ENCODE data around the gene TAS2R31. TPM values are rescaled to one million over a fixed set of nuclear protein-coding genes. Genes with fewer than 3 reads are reported as not detected.
"Not testable (repeated sequence)": the region's sequence is repeated elsewhere in the genome, so short reads cannot be mapped to it uniquely, and the experiment has no call there.

TAS2R31 gene, protein sequence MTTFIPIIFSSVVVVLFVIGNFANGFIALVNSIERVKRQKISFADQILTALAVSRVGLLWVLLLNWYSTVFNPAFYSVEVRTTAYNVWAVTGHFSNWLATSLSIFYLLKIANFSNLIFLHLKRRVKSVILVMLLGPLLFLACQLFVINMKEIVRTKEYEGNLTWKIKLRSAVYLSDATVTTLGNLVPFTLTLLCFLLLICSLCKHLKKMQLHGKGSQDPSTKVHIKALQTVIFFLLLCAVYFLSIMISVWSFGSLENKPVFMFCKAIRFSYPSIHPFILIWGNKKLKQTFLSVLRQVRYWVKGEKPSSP
- total RNA-seq = 1 to 10 TPM; 2.9 TPM

DNA sequence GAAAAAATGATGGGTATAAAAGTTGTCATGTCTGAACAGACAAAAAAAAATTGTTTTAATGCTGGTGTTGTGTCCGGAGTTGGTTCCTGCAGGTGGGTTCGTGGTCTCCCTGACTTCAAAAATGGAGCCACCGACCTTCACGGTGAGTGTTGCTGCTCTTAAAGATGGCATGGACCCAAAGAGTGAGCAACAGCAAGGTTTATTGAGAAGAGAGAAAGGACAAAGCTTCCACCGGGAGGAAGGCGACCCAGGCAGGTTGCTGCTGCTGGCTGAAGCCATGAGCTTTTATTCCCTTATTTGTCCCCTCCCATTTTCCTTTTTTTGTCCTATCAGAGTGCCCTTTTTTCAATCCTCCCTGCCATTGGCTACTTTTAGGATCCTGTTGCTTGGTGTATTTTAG is at the start of gene TAS2R31:
Gene TAS2R31 (minus strand): TSS at position 101 of the 400 bp plus-strand sequence. CDS start 72 bp downstream, at position 29.
- H3K36me3 Mint-ChIP-seq = peaks cover 32% of the 10 kb centered on the region
- no peak within 1 kb of the TSS for H3K27ac Mint-ChIP-seq
- no peaks in the 10 kb centered on the region for H3K4me1 Mint-ChIP-seq
- no peak within 1 kb of the TSS for H3K4me3 Mint-ChIP-seq
- no peak for ATAC-seq (ENCODE audit: low read depth)
- H3K9me3 Mint-ChIP-seq = peaks cover 2% of the 10 kb centered on the region
- H3K27me3 Mint-ChIP-seq = no peaks in the 10 kb centered on the region
- DNase-seq = no peak
- POLR2A ChIA-PET = no interaction called here

DNA sequence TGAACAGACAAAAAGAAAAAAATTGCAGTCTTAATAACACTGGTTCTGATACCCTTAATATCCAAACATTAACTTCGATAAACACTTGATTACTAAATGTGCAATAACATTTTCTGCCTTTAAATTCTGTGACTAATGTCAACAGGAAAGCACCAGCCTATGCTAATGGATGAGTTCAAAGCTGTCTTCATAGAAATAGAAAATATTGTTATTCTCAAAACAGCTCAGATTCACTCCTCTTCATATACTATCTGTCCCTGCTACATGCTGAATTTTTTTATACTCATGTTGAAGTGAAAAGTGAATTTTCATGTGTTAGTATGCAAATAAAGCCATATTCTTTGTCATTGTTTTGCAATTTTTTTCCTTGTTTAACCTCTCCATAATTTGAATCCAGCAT is 47.0 kb upstream of the TAS2R31 start:
- no peak for ATAC-seq (ENCODE audit: low read depth)
- Mint-ChIP-seq H3K4me3 (no peak overlapping the region), H3K27ac (no peak overlapping the region), H3K9me3 (peaks cover 7% of the 10 kb centered on the region), H3K27me3 (no peaks in the 10 kb centered on the region), H3K36me3 (peaks cover 24% of the 10 kb centered on the region), H3K4me1 (no peaks in the 10 kb centered on the region)
- POLR2A ChIA-PET = no interaction called here
- DNase-seq = no peak

DNA sequence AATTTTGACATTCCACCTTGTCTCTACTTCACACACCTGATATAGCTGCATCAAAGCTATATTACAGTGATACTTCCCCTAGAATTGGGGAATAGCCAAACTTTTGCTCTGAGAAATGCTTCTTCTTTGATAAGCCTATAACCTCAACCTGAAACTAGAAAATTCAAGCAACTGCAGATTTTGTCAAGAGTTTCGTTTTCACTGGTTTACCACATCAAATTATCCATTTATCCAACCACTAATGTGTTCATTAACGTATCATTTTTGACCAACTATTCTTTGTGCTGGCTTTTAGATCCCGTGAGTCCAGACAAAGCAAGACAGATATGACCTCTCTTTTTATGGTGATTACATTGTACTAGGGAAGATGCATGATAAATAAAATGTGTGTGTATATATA is 44.4 kb upstream of the TAS2R31 start:
- H3K4me1 Mint-ChIP-seq = no peaks in the 10 kb centered on the region
- ATAC-seq (ENCODE audit: low read depth) (no peak), DNase-seq (no peak)
- H3K9me3 Mint-ChIP-seq = peaks cover 3% of the 10 kb centered on the region
- H3K4me3 Mint-ChIP-seq = no peak overlapping the region
- POLR2A ChIA-PET = no interaction called here
- no peak overlapping the region for H3K27ac Mint-ChIP-seq
- H3K36me3 Mint-ChIP-seq = peaks cover 27% of the 10 kb centered on the region
- no peaks in the 10 kb centered on the region for H3K27me3 Mint-ChIP-seq

DNA sequence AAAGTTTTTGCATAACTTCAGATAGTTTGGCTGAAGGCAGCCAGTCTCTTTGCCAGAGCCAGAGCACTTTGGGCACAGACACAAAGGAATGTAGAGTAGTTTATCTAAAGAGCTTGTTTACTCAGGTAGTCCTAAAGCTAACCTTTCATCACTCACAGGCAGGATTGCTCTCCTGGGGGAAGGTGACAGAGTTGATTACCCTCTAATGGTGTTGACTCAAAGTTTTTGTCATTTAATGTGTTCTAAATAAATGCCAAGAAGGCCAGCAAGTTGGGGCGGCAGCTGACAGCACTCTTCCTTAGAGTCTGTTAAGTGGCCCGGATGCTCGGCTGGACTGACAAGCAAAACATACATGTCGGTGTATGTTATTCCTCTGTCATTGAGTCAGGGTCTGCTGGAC is 40.2 kb upstream of the TAS2R31 start:
- no peaks in the 10 kb centered on the region for H3K27me3 Mint-ChIP-seq
- peaks cover 3% of the 10 kb centered on the region for H3K9me3 Mint-ChIP-seq
- ATAC-seq (ENCODE audit: low read depth) (no peak), DNase-seq (no peak)
- no peak overlapping the region for H3K27ac Mint-ChIP-seq
- POLR2A ChIA-PET = interaction anchor here (1.2 kb wide), 1 partner anchor 52 kb away, joined by 3 read pairs; no protein-coding TSS in a partner anchor
- peaks cover 16% of the 10 kb centered on the region for H3K36me3 Mint-ChIP-seq
- H3K4me3 Mint-ChIP-seq = no peak overlapping the region
- no peaks in the 10 kb centered on the region for H3K4me1 Mint-ChIP-seq

DNA sequence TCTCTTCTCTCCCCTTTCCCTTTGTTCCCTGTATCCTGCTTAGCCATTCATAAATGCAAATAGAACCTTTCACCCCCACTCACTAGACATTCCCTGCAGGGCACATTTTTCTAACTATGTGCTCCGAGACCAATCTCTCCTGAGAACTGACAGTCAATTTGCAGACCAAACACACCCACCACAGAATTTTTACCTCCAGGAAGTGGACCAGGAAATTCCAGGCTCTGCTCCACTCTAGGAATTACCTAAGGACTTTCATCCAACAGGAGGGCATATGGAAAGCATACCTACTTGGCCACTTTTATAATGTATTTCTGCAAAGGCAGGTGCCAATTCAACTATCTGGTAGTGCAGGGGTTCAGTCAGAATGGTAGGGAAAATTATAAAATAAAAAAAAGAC is 39.8 kb upstream of the TAS2R31 start:
- DNase-seq (no peak), ATAC-seq (ENCODE audit: low read depth) (no peak)
- POLR2A ChIA-PET = interaction anchor here (1.2 kb wide), 1 partner anchor 51 kb away, joined by 3 read pairs; no protein-coding TSS in a partner anchor
- peaks cover 3% of the 10 kb centered on the region for H3K9me3 Mint-ChIP-seq
- peaks cover 14% of the 10 kb centered on the region for H3K36me3 Mint-ChIP-seq
- no peaks in the 10 kb centered on the region for H3K27me3 Mint-ChIP-seq
- no peak overlapping the region for H3K4me3 Mint-ChIP-seq
- H3K27ac Mint-ChIP-seq = no peak overlapping the region
- no peaks in the 10 kb centered on the region for H3K4me1 Mint-ChIP-seq

DNA sequence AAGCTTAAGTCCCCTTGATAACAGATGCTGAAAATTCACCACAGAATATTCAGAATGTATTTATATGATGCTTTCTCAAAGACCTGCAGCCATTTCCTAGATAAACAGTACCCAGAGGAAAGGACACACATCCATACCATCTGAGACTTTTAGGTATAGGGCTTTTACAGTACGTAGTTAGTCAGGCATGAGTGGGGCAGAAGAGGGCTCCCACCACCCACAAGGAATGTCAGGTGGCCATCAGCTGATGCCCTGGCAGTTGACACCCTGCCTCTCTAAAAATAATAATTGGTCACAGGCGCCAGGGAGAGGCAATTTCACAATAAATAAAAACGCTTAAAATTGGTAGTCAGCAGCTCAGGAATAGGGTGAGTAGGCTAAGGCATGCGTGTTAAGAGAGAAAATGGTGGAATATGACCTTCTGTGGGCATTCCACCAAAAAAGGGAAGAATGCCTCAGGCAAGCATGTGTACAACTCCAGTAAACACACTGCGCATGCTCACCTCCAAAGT is 38.7 kb upstream of the TAS2R31 start:
- no peak for ATAC-seq (ENCODE audit: low read depth)
- Mint-ChIP-seq H3K27ac (no peak overlapping the region), H3K27me3 (no peaks in the 10 kb centered on the region), H3K36me3 (peaks cover 18% of the 10 kb centered on the region), H3K4me3 (no peak overlapping the region), H3K4me1 (no peaks in the 10 kb centered on the region), H3K9me3 (peaks cover 3% of the 10 kb centered on the region)
- POLR2A ChIA-PET = no interaction called here
- no peak for DNase-seq

DNA sequence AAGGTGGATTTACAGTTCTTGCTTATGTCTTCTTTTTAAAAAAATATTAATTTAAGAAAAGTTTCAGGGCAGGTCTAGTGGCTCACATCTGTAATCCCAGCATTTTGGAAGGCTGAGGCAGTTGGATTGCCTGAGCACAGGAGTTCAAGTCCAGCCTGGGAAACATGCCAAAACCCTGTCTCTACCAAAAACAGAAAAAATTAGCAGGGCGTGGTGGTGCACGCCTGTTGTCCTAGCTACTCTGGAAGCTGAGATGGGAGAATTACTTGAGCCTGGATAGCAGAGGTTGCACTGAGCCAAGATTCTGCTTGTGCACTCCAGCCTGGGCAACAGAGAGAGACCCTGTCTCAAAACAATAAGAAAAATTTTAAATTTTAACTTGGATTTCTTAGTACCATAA is 36.3 kb upstream of the TAS2R31 start:
- Mint-ChIP-seq H3K36me3 (peaks cover 21% of the 10 kb centered on the region), H3K4me3 (no peak overlapping the region), H3K27me3 (no peaks in the 10 kb centered on the region), H3K4me1 (no peaks in the 10 kb centered on the region), H3K27ac (no peak overlapping the region), H3K9me3 (peaks cover 3% of the 10 kb centered on the region)
- POLR2A ChIA-PET = no interaction called here
- ATAC-seq (ENCODE audit: low read depth) = no peak
- no peak for DNase-seq

DNA sequence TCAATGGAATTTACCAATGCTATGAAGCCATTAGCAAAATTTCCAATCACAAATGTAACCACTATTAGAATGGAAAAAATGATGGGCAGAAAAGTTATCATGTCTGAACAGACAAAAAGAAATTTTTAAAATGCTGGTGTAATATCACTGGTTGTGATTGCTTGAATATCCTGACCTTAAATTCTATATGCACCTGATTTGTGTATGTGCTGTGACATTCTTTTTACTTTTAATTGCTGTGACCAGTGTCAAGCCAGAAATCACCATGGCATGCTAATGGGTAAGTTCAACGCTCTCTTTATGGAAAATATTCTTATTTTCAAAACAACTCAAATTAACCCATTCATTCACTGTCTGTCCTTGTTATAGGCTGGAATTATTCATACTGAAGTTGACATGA is 31.0 kb upstream of the TAS2R31 start, which contains the start of gene TAS2R46:
Gene TAS2R46 (minus strand): TSS at position 101 of the 400 bp plus-strand sequence. CDS start 0 bp downstream, at position 101.
- H3K27ac Mint-ChIP-seq; POLR2A ChIA-PET; H3K4me1 Mint-ChIP-seq; H3K4me3 Mint-ChIP-seq; DNase-seq; H3K9me3 Mint-ChIP-seq; ATAC-seq (ENCODE audit: low read depth); H3K27me3 Mint-ChIP-seq: not testable (repeated sequence)
- peaks cover 18% of the 10 kb centered on the region for H3K36me3 Mint-ChIP-seq

DNA sequence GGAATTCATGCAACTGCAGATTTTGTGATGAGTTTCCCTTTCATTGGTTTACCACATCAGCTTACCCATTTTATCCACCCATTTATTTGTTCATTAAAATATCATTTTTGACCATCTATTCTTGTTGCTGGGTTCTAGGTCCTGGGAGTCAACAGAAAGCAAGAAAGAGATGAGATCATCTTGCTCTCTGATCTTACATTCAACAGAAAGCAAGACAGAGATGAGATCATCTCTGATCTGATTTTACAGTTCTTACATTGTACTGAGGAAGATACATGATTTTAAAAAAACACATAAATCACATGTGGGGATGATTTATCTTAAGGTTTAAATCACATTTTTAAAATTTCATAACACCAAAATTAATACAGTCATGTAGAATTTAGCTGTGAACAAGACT is 28.6 kb upstream of the TAS2R31 start:
- H3K27me3 Mint-ChIP-seq = no peaks in the 10 kb centered on the region
- no peak overlapping the region for H3K4me3 Mint-ChIP-seq
- no peaks in the 10 kb centered on the region for H3K4me1 Mint-ChIP-seq
- H3K27ac Mint-ChIP-seq = no peak overlapping the region
- DNase-seq (no peak), ATAC-seq (ENCODE audit: low read depth) (no peak)
- POLR2A ChIA-PET = no interaction called here
- H3K9me3 Mint-ChIP-seq = peaks cover 2% of the 10 kb centered on the region
- H3K36me3 Mint-ChIP-seq = peaks cover 24% of the 10 kb centered on the region

DNA sequence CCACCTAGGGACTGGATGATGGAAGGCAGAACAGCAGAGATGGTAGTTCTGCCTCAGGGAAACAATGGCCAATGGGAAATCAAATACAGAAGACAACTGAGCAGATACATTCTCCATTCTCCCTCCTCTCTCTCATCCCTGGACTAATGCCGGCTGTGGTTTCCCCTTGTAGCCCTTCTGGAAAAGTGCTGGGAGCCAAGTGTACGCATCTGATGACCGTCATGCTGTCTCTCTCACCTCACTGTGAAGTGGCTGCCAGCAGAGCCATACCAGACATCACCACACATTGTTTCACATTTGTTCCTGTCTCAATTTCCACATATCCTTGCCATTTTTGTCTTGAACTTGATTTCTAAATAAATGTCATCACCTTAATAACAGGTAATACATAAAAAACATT is 27.8 kb upstream of the TAS2R31 start:
- H3K4me1 Mint-ChIP-seq = no peaks in the 10 kb centered on the region
- POLR2A ChIA-PET = no interaction called here

DNA sequence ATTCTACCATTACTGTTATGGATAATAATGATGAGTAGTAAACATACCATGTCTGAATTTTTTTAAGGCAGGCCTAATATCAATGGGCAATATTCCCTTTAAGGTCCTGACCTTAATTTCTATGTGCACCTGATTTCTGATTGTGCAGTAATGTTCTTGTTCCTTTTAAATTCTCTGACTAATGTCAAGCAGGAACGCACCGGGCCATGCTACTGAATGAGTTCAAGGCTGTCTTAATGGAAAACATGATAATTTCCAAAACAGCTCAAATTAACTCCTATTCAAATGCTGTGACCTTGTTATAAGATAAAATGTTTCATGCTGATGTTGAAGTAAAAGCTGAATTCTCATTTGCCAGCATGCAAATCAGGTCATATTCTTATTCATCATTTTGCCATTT is 24.1 kb upstream of the TAS2R31 start:
- no peak overlapping the region for H3K4me3 Mint-ChIP-seq
- H3K27me3 Mint-ChIP-seq = no peaks in the 10 kb centered on the region
- no peak for ATAC-seq (ENCODE audit: low read depth)
- H3K9me3 Mint-ChIP-seq = peaks cover 6% of the 10 kb centered on the region
- H3K27ac Mint-ChIP-seq = no peak overlapping the region
- DNase-seq = no peak
- H3K4me1 Mint-ChIP-seq = no peaks in the 10 kb centered on the region
- POLR2A ChIA-PET = no interaction called here
- H3K36me3 Mint-ChIP-seq = peaks cover 29% of the 10 kb centered on the region

More for the DNA sequence above, 27.8 kb upstream of the TAS2R31 start:
- peaks cover 2% of the 10 kb centered on the region for H3K9me3 Mint-ChIP-seq
- peaks cover 18% of the 10 kb centered on the region for H3K36me3 Mint-ChIP-seq
- no peak for DNase-seq
- ATAC-seq (ENCODE audit: low read depth) = no peak
- no peak overlapping the region for H3K27ac Mint-ChIP-seq
- no peaks in the 10 kb centered on the region for H3K27me3 Mint-ChIP-seq
- no peak overlapping the region for H3K4me3 Mint-ChIP-seq

DNA sequence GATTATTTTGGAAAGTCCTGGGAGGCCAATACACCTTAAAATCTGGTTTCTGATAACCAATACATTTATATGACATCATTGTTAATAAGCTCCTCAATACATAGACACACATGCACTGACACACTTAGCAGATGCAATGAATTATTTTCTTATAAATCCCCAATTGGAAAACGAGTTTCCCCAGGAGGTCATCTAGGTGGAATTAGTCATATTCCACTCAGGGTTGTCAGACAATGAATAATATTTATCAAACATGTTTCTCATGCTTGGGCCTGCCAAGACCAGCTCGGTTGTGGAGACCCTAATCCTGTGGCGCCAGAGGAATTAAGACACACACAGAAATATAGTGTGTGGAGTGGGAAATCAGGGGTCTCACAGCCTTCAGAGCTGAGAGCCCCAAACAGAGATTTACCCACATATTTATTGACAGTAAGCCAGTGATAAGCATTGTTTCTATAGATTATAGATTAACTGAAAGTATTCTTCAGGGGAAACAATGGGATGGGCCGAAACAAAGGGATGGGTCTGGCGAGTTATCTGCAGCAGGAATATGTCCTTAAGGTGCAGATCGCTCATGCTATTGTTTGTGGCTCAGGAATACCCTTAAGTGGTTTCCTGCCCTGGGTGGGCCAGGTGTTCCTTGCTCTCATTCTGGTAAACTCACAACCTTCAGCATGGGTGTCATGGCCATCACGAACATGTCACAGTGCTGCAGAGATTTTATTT is 18.8 kb upstream of the TAS2R31 start:
- H3K4me1 Mint-ChIP-seq; POLR2A ChIA-PET; H3K9me3 Mint-ChIP-seq; H3K4me3 Mint-ChIP-seq; H3K27me3 Mint-ChIP-seq; ATAC-seq (ENCODE audit: low read depth); DNase-seq; H3K27ac Mint-ChIP-seq: not testable (repeated sequence)
- peaks cover 42% of the 10 kb centered on the region for H3K36me3 Mint-ChIP-seq

DNA sequence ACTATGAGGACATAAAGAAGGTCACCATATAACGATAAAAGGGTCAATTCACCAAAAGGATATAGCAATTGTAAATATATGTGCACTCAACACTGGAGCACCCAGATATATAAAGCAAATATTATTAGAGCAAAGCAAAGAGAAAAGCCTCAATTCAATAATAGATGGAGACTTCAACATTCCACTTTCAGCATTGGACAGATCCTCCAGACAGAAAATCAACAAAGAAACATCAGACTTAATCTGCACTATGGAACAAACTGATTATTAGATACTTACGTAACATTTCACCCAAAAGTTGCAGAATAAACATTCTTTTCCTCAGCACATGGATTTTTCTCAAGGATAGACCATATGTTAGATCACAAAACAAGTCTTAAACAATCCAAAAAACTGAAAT is 10.2 kb upstream of the TAS2R31 start:
- H3K27ac Mint-ChIP-seq; ATAC-seq (ENCODE audit: low read depth); H3K27me3 Mint-ChIP-seq; POLR2A ChIA-PET; DNase-seq; H3K4me1 Mint-ChIP-seq; H3K9me3 Mint-ChIP-seq; H3K4me3 Mint-ChIP-seq: not testable (repeated sequence)
- peaks cover 54% of the 10 kb centered on the region for H3K36me3 Mint-ChIP-seq

DNA sequence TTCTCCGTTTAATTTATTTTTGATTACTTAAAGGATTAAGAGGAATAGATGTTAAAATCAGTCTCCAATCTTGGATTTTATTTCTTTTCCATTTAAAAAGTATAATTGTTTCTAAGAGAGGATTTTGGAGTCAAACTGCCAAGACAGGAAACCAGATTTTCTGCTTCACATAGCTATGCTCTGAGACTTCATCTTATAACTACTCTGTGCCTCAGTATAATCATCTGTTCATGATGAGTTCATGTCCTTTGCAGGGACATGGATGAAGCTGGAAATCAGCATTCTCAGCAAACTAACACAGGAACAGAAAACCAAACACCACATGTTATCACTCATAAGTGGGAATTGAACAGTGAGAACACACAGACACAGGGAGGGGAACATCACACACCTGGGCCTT is 9.0 kb upstream of the TAS2R31 start:
- DNase-seq (no peak), ATAC-seq (ENCODE audit: low read depth) (no peak)
- Mint-ChIP-seq H3K27ac (no peak overlapping the region), H3K36me3 (peaks cover 54% of the 10 kb centered on the region), H3K4me1 (no peaks in the 10 kb centered on the region), H3K9me3 (peaks cover 8% of the 10 kb centered on the region), H3K27me3 (no peaks in the 10 kb centered on the region), H3K4me3 (no peak overlapping the region)
- POLR2A ChIA-PET = no interaction called here
